IPS-NIHi11 (cell line): ENCODE data around the gene MYO7A.
"Not testable (repeated sequence)": the region's sequence is repeated elsewhere in the genome, so short reads cannot be mapped to it uniquely, and the experiment has no call there.

Experiments
- DNase-seq: peaks from one replicate; pipeline ENCODE4 v3.0.0; 2012; ENCODE audit warnings: mixed read lengths, low spot score

MYO7A gene

DNA sequence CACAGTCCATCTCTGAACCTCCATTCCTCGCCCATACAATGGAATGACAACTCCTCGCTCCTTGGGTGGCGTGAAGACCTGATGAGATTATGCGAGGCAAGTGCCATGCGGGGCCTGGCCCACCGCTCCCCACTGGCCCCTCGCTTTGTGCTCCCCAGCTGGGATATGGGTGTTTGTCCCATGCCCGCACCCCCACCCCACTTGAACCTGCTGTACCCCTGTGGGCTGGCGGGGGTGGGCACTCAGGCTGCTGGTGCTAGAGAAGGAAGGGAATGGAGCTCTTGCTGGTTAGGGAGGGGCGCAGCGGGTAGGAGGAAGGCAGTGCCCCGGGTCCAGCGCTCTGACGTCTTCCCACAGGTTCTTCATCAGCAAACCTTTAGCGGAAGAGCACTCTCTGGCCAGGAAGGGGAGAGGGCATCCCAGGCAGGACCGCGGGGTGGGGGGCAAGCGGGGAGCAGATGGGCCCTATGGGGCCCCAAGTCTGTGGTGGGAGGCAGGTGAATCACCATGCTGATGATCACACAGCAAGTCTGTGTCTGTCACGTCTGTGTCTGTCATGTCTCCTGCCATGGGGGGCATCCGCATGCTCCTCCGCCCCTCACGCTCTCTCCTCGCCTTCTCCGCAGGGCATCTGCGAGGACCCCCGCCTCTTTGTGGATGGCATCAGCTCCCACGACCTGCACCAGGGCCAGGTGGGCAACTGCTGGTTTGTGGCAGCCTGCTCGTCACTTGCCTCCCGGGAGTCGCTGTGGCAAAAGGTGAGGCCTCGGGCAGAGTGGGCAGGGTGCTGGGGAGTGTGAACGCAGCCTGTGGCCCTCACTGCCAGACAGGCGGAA, 34.8 kb upstream of the MYO7A start:
- DNase-seq, result no peak

DNA sequence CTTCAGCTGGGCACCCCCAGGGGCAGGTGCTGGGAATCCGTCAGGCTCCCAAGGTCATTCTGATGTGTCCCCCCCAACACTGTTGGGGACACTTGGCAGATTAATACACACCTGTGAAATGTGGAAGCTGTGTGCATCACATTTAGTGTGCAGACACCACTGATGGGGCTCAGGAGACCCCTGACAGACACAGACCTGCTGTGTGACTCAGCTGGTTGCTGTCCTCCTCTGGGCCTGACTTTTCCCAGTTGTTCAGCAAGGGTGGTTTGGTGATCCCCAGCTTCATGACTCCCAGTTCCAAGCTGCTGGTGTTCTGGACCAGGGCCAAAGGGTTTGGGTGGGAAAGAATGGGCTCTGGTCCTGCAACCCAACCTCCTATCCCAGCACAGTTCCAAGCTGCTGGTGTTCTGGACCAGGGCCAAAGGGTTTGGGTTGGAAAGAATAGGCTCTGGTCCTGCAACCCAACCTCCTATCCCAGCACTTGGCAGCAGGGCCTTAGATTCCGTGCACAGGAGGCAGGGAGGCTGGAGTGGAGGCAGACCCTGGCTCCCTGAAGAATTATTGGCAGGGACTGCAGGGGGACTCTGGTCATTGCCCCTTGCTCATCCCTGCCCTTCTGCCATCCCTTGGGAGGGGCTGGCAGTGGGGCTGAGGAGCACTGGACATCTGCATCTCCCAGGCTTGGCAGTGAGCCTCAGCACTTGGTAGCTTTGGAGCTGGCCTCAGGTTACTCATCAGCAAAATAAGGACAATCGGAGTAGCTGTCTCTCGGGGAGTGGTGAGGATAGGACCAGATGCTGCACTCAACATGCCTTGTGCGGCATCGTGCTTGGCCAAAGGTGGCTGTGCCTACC, 33.8 kb upstream of the MYO7A start:
- no peak for DNase-seq

DNA sequence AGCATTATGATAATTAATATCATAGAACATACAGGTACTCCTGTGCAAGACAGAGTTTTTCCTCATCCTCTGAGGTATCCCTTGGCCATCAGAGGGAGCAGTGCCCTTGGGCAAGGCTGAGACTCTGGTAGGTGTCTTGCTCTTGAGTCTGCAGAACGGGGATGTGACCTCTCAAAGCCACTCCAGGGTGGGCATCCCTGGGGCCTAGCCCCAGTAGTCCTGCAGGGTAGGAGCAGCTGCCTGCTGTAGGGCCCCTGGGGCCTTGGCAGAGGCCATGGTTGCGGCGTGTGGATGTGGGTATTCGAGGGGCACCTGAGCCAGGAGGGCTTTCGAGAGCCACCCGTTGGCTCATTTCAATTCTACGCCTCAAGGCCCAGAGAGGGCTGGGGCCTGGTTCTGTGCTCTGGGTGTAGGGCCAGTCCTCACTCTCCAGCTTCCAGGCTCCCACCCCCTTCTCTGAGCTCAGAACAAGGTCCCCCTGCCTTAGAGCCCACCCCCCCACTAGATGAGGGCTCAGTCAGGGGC, 33.1 kb upstream of the MYO7A start:
- DNase-seq, result no peak

DNA sequence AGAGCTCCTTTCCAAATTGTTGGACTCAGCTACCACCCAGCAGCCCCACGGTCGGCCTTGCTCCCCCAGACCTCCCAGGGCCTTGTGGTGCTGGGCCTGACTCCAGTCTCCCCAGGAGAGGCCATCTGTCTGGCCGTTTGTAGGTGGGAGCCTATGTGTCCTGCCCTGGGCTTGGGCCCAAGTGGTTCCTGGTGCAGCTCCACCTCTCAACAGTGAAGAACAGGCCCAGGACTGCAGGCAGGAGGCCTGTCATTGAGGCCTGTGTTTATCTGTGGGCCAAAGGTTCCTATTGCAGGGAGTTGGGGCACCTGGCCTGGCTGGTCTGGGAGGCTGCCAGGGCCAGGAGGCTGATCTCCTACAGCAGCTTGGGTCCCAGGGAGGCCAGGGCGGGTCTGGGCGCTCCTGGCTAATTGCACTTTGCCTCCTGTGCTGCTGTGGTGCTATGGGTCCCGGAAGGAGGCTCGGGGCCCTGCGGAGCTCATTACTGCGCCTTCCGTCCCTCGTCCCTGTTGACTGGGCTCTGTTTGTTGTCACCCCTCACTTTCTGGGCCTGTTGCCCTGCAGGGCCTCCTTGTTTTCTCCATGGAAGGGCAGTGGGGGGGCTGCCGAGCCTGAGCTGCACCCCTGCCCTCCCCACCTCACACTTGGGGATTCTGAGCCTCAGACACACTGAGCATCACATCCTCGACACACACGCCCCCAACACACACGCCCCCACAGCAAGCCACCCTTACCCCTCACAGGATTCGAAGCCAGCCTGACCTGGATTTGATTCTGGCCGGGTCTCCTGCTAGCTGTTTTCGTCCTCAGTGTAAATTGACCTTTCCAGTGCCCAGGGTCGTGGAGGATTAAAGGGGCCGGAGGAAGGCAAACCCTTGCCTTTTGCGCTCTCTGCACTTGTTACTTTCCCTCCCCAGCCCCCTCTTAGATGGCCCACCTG, 32.2 kb upstream of the MYO7A start:
- no peak for DNase-seq

DNA sequence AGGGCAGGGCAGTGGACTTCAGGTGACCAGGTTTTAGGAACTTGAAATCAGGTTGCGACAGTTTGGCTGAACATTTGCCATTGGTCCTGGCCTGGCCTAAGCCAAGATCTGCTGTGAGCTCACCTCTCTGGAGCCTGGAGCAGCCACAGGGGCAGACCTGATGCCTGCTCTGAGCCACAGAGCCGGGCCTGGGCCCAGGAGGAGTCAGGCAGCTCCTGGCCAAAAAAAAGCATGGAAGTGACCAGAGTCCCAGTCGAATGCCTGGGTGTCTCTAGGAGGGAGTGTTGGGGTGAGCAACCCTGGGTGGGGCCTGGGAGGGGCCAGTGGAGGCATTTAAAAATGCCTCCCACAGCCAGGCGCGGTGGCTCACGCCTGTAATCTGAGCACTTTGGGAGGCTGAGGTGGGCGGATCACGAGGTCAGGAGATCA, 31.4 kb upstream of the MYO7A start:
- DNase-seq, result no peak

DNA sequence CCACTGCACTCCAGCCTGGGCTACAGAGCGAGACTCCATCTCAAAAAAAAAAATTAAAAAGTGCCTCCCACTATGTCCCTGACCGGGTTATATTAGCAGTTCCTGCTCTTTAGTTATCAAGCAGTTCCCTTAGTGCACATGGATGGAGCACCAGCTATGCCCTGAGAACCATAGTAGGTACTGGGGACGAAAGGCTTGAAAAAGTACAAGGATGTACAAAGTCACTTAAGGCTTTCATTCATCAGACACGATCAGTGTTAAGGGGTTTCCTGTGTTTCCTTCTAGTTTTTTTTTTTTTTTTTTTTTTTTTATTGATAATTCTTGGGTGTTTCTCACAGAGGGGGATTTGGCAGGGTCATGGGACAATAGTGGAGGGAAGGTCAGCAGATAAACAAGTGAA, 30.9 kb upstream of the MYO7A start:
- not testable (repeated sequence) for DNase-seq

DNA sequence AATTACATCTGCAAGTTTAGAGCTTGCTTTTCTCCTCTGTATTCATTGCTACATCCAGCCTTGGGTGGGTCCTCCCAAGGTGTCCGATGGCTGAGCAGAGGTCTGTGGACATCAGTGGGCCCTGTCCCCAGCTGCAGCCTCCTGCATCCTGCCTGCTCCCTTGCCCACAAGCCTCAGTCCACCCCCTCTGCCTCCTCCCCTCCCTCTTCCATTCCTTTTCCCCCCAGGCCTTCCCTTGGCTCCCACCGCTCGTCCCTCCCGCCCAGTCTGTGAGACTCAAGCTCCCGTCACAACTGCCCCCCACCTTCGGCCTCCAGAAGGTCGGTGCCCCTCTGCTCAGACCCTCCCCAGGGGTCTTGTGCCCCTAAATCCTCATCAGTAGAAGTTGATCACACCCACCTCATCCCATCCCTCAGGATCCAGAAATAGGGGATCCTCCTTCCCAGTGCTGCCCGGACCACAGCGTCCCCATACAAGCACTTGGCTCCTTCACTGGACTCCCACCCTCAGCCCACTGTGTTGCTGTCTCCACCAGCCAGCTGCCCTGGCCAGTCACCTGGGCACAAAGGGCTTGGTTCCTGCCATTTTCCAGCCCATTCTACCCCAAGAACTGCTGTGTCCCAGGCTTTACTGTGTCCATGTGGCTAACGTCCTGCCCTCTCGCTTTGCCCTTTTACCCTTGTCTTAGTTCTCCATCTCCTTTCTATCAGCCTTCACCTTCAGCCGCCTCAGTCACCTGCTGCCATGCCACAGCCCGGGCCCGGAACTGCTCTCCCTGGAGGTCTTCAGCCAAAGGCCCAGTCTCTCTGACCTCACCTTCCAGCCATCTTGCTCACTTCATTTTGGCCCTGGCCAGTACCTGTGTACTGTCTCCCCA, 27.6 kb upstream of the MYO7A start:
- DNase-seq, result no peak

DNA sequence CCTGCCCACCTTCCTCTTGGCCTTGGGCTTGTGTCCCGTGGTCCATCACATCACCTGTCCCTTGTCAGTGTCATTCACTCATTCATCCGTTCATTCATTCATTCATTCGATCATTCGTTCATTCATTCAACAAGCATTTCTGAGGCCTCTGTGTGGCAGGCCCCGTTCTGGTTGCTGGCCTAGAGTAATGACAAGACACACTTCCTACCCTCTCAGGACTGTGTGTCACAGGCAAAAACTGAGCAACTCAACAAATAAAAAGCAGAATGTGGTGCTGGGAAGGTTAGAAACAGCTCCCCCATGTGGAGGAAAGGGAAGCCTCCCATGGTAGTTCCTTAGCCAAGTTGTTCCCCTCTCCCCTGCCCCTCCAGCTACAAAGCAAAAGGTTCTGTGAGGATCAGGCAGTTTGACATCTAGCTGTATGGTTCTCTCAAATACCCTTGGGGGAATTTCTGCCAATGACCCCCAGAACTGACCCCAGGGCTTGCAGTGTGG, 27.0 kb upstream of the MYO7A start:
- peak; percentile 65 for DNase-seq

DNA sequence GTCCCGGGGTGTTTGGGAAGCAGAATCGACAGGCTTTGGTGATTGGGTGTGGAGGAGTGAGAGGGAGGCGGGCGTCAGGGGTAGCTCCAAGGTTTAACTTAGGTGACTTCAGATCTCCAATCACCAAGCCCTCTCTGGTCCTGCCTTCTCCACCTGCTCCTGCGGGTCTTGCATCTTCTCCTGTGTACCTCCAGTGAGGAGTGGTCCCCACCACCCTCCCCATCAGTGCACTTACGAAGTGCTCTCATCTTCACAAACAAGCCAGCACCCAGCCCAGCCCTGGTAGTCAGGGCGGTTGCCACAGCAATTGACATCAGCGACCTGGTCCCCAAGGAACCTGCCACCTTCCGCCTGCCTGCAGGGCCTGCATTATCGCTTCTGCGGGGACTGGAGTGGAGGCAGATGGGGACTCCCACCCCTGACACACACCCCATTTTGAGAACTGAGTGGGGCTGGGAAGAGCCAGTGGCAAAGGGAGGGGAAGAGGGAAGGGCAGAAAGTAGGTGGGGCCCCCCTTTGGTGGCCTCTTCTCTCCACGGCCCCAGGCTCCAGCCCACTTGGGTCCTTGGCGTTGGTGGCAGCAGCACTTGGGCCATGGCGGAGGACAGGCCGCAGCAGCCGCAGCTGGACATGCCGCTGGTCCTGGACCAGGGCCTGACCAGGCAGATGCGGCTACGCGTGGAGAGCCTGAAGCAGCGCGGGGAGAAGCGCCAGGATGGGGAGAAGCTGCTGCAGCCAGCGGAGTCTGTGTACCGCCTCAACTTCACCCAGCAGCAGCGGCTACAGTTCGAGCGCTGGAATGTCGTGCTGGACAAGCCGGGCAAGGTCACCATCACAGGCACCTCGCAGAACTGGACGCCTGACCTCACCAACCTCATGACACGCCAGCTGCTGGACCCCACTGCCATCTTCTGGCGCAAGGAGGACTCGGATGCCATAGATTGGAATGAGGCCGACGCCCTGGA, 25.5 kb upstream of the MYO7A start, which contains the start of gene OMP:
Gene OMP, plus strand, starts transcription at position 595 of the 965 bp plus-strand sequence. Its CDS starts 0 bp downstream, at position 595.
- DNase-seq, result no peak

DNA sequence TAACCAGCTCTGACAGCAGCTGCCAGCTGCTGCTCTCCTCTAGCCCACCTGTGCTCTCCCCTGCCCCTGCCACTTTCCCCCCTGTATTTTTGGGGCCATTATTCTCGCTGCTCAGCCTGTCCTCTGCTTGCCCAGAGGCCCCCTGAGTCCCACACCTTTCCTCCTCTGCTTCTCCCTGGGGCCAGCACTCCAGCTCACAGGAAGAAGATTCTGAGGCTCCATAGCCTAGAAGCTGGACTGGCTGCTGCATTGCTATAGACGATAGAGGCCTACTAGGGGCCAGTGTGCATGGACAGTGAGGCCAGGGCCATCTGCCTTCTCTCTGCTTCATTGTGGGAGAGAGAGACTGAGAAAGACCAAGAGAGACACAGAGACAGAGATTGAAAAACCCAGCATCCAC, 24.7 kb upstream of the MYO7A start:
- no peak for DNase-seq

DNA sequence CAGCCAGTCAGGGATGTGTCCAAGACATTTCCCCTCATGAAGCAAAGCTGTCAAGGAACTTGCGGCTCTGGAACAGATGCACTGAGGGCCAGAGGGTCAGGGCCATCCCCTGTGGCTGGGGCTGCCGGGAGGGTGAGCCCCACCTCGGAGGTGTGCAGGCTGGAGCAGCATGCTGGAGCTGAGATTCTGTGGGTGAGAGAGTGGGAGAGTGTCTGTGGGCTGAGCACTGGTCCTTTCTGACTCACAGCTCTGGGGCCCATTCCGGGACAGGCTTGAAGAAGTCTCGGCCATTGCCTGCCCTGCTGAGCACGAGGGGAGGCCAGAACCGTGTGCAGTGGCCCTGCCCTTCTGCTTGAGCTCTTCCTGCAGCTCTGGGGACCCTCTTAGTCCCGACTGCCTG, 23.3 kb upstream of the MYO7A start:
- DNase-seq, result no peak

DNA sequence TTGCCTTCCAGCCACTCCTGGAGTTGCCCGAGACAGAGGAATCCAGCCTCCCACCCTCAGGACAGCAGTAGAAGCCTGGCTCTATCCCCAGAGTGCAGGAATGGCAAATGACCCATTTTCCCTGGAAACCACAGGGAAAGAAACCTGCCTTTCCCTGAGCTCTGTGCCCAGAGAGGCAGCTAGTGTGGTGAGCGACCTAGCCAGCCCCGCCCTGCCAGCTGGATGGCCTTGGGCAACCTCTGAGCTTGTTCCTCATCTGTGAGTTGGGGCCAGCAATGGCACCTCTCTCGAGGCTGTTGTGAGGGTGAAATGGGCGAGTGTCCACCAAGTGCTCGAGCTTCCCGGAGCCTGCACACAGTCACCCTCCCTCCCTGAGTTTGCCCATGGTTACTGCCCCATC, 21.7 kb upstream of the MYO7A start:
- DNase-seq, result no peak

DNA sequence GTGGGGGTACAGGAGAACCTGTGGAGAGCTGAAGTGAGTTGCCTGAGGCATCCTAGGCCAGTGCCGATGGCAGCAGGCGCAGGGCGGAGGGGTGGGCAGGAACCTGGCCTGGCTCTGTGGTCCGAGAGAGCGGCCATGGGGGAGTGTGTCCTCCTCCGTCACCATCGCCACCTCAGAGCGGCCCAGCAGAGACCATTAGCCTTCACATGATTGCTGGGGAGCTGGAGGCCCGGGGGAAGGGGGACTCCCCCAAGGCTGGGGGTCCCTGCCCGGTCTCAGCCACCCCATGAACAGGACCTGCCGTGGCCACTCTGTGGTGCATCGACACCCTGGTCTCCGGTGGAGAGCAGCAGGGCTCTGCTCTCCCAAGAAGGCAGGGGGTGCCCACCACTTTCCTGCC, 21.3 kb upstream of the MYO7A start:
- no peak for DNase-seq

DNA sequence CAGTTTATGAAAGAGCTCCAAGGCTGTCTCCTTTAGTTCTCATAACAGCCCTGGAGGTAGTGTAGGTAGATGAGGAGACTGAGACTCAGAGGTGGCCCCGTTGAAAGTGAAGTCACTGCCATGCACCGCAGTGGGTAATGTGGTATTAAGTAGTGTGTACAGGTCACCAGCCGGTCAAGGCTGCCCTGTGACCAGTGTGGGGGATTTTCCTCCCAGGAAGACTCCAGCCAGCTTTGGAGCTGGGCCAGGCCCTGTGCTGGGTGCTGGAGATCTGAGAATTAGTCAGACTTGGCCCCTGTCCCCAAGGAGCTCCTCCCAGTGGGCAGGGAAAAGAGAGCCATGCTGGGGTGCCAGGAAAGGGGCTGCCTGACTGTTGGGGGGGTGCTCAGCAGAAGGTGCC, 20.1 kb upstream of the MYO7A start:
- no peak for DNase-seq

DNA sequence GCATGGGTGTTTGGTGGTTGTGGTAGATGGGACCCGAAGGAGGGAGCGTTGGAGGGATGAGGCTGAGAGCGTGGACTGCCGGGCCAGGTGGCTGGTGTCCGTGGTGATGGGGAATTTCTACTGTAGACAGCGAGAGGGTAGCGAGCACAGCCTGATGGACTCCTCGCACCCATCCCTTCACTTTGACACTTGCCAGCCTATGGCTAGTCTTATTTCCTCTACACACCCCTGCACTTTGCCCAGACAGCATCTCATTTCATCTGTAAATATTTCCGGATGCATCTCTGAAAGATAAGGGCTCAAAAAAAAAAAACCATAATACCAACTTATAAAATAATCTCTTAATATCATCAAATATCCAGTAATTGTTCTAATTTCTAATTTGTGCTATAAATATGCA, 19.6 kb upstream of the MYO7A start:
- no peak for DNase-seq

DNA sequence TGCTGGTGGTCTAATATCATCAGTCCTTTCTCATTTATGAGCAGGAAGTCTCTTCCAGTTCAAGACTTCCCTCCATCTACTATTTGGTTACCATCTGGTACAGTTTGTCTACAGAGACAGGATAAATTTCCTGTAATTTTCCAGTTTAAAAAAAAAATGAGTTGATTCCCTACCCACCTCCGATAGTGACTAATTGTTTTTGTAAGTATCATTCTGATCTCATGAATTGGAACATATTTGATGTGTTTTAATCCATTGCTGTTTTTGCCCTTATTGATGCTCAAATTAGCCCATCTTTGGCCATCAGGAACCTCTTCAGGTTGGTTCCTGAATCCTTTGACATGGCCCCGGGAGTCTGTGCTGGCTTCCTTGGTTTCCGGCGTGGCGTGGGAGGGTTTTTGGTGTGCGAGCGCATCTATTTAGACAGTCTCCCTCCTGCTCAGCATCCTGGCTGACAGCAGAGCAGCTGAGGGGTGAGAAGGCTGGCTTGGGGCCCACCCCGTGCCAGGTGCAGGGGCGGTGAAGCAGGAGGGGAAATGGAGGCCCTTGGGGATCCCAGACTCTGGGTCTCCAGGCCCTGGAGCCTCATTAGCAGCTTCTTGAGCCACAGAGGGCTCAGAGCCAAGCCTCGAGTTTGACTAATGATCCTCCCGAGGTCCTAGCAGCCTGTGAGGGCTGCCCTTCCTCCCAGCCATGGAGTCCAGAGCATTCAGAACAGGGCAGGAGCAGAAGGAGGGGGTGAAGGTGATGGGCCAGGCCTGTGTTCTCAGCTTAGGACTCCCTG, 18.6 kb upstream of the MYO7A start:
- no peak for DNase-seq

DNA sequence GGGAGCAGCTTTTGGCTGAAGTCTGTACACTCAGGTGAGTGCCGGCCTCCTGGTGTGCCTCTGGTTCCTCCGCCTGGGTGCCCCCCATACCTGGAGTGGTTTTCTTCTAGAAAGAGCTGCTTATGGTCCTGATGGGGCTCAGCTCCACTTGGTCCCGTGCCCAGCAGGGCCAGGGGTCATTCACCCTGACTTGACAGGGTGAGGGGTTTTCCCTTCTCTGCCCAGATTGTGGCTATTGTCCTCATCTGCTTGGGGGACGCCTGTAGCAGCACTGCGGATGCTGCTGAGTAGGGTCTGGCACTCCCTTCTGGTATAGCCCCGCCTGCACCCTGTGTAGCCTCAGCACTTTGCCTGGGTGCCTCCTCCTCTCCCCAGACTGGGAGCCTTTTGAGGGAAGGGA, 17.2 kb upstream of the MYO7A start:
- DNase-seq, result no peak

DNA sequence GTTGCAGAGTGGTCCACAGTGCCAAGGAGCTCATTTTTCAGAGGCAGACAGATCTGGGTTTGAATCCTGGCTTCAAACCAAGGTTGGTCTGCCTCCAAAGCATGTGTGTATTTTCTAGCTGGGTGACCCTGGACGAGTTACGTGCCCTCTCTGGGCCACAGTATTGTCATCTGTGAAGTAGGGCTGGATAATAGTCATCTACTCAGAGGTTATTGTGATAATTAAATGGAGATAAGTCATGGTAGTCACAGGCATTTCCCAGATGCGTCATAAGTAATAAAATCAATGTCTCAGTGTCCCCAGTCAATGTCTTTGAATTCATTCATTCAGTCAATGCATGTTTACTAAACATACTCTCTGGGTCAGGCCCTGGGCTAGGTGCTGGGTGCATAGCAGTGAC, 16.8 kb upstream of the MYO7A start:
- DNase-seq, result no peak

DNA sequence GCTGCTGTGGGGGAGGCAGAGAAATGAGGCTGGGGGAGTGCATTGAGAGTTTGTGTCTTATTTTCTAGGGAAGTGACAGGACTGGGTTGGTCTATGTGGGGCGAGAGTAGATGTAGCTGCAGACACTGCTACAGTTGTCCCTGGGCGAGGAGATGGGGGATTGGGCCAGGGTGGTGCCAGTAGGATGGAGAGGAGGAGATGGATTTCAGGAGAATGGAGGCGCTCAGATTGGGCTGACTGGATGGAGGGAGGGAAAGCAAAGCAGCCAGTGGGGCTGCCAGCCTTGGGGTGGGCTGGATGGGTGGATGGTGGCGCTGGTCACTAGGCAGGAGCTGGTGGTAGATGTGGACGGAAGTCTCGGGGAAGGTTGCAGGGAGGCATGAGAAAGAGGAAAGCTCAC, 16.1 kb upstream of the MYO7A start:
- DNase-seq, result no peak
